Measurements from ENCODE around the gene NAV3. TPM values are rescaled to one million over a fixed set of nuclear protein-coding genes. Genes with fewer than 3 reads are reported as not detected.
A peak's percentile ranks its signal among the peaks of the same experiment; 100 is the strongest.

Gene NAV3
- total RNA-seq, 1 donor from 2014 or later: 8.1 TPM

DNA sequence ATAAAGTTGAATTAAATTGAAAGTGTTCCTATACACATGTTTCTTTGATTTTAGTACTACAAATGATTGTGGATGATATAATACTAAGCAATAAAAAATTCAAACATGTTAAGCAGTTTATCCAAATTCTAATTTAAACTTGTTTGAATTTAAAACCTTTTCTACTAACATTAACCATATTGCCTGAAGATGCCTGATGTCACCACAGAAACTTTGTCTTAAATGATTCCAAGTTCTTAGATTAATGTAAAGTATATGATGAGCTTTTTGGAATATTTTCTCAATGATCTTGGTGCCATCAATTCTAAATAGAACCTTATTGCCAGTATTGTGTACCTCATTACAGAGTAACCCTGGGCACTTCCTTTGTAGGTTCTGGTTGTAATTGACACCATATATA, 259.6 kb downstream of the NAV3 start:
- TF ChIP-seq, protein P1, sequence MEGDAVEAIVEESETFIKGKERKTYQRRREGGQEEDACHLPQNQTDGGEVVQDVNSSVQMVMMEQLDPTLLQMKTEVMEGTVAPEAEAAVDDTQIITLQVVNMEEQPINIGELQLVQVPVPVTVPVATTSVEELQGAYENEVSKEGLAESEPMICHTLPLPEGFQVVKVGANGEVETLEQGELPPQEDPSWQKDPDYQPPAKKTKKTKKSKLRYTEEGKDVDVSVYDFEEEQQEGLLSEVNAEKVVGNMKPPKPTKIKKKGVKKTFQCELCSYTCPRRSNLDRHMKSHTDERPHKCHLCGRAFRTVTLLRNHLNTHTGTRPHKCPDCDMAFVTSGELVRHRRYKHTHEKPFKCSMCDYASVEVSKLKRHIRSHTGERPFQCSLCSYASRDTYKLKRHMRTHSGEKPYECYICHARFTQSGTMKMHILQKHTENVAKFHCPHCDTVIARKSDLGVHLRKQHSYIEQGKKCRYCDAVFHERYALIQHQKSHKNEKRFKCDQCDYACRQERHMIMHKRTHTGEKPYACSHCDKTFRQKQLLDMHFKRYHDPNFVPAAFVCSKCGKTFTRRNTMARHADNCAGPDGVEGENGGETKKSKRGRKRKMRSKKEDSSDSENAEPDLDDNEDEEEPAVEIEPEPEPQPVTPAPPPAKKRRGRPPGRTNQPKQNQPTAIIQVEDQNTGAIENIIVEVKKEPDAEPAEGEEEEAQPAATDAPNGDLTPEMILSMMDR (IDR thresholded peaks at IDR 0.05): no peak
- H3K4me1 Mint-ChIP-seq (ENCODE audit: unreplicated experiment): peaks cover 23% of the 10 kb centered on the region
- no peaks in the 10 kb centered on the region for H3K9me3 Mint-ChIP-seq (ENCODE audit: unreplicated experiment)
- DNase-seq (ENCODE audit: extremely low spot score, unreplicated experiment): no peak
- H3K4me3 Mint-ChIP-seq (ENCODE audit: unreplicated experiment): no peak overlapping the region
- no peaks in the 10 kb centered on the region for H3K27me3 Mint-ChIP-seq (ENCODE audit: unreplicated experiment)
- no peak overlapping the region for H3K27ac Mint-ChIP-seq (ENCODE audit: unreplicated experiment)
- no peaks in the 10 kb centered on the region for H3K36me3 Mint-ChIP-seq (ENCODE audit: unreplicated experiment)

DNA sequence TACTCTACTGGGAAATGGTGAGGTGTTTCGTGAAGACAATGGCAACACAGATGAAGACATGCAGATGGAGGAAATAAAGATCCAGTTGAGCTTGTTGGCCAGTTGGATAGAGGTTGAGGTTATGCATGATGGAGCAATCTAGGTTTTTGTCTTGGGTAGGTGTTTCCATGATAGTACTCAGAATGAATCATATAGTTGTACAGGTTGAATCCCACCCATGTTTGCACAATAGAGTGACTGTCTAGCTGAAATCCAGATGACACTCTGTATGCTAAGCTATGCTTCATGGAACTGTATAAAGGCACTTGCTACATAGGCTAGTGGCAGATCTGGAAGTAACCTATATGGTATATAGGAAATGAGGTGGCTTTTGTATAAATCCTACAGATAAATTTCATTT, 264.9 kb downstream of the NAV3 start:
- Mint-ChIP-seq H3K27ac (ENCODE audit: unreplicated experiment) (no peak overlapping the region), H3K36me3 (ENCODE audit: unreplicated experiment) (no peaks in the 10 kb centered on the region), H3K4me3 (ENCODE audit: unreplicated experiment) (no peak overlapping the region), H3K9me3 (ENCODE audit: unreplicated experiment) (no peaks in the 10 kb centered on the region), H3K27me3 (ENCODE audit: unreplicated experiment) (no peaks in the 10 kb centered on the region), H3K4me1 (ENCODE audit: unreplicated experiment) (peaks cover 3% of the 10 kb centered on the region)
- no peak for DNase-seq (ENCODE audit: extremely low spot score, unreplicated experiment)
- TF ChIP-seq, protein P1 (IDR thresholded peaks at IDR 0.05): no peak

DNA sequence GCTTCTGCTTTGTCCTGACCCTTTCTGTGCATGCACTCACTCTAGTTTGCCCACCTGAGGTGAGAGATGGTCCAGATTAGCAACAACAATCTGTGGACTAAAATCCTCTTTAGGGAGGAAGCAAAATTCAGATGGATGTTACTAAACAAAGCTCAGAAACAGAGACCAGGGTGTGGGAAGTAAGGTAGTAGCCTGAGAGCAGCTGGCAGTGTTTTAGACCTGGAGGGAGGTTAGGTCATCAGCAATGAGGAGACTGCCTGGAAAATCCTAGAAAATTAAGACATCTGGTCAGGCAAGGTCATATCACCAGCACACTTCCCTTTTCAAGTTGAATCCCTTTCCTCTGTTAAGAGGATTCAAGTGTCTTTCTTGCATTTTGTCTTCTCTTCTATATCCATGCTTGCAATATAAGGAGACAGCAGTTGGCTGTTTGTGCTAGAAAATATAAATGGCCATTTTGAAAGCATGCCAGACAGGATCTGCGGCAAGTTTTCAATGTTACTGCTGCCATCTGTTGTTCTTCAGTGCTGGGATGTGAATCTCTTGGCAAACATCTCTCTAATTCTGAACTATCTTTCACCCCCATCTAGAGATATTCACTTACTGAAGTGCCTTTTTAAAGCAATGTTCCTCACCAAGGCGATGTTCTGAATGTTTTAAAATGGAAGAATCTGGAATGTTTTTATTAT, 266.4 kb downstream of the NAV3 start:
- TF ChIP-seq, protein P1 (IDR thresholded peaks at IDR 0.05): peak; percentile 32
- no peaks in the 10 kb centered on the region for H3K9me3 Mint-ChIP-seq (ENCODE audit: unreplicated experiment)
- no peak overlapping the region for H3K4me3 Mint-ChIP-seq (ENCODE audit: unreplicated experiment)
- no peak overlapping the region for H3K27ac Mint-ChIP-seq (ENCODE audit: unreplicated experiment)
- DNase-seq (ENCODE audit: extremely low spot score, unreplicated experiment): no peak
- peaks cover 3% of the 10 kb centered on the region for H3K4me1 Mint-ChIP-seq (ENCODE audit: unreplicated experiment)
- no peaks in the 10 kb centered on the region for H3K36me3 Mint-ChIP-seq (ENCODE audit: unreplicated experiment)
- no peaks in the 10 kb centered on the region for H3K27me3 Mint-ChIP-seq (ENCODE audit: unreplicated experiment)

DNA sequence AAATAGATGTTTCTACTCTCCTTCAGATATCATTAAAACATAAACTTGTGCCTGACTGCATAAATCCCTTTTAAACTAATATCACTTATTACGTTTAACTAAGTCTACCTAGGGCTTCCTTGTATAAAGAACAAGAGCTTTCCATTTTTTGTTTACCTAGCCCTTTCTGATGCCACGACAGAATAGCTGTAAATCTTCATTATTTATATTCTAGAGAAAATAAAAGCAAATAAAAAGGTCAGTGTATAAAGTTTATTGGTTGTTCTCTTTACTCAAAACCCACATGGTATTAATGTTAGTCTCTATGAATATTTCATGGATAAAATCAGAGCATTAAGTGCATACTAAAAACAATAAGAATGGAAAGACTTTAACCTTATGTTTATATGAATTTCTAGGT, 269.1 kb downstream of the NAV3 start:
- DNase-seq (ENCODE audit: extremely low spot score, unreplicated experiment): no peak
- TF ChIP-seq, protein P1 (IDR thresholded peaks at IDR 0.05): no peak
- Mint-ChIP-seq H3K27me3 (ENCODE audit: unreplicated experiment) (no peaks in the 10 kb centered on the region), H3K27ac (ENCODE audit: unreplicated experiment) (no peak overlapping the region), H3K4me1 (ENCODE audit: unreplicated experiment) (peaks cover 3% of the 10 kb centered on the region), H3K36me3 (ENCODE audit: unreplicated experiment) (no peaks in the 10 kb centered on the region), H3K4me3 (ENCODE audit: unreplicated experiment) (no peak overlapping the region), H3K9me3 (ENCODE audit: unreplicated experiment) (no peaks in the 10 kb centered on the region)

DNA sequence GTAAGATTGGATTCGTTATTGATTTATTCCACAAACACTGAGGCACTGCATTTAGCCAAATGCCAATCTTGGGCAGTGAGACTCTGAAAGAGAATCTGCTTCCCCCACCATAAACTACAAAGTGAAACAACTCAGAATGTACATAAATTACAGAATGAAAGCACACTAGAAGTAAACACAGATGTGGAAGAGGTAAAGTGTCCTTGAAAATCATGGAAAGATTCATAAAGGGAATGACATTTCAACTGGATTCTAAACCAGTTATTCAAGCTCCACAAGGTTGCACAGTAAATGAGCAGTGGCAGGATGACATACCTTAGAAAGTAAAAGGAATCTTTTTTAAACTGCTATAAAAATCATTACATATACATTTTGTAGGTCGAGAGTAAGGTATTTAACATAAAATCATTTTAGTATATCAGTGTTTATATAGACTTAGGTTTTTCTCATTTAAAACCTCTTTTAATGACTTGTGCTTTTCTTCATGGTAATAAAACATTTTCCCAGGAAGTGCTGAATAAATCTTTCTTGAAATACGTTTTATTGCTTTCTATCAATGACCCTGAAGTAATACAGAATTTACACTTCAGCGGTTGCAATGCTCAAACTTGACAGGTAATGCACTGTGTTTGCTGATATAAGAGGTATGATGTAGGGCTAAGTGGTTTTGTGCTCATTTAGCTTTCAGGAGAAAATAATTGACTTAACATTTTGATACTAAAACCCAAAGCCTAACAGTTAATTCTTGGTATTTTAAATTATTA, 270.6 kb downstream of the NAV3 start:
- H3K4me3 Mint-ChIP-seq (ENCODE audit: unreplicated experiment): no peak overlapping the region
- H3K27me3 Mint-ChIP-seq (ENCODE audit: unreplicated experiment): no peaks in the 10 kb centered on the region
- TF ChIP-seq, protein P1 (IDR thresholded peaks at IDR 0.05): no peak
- H3K9me3 Mint-ChIP-seq (ENCODE audit: unreplicated experiment): no peaks in the 10 kb centered on the region
- no peak for DNase-seq (ENCODE audit: extremely low spot score, unreplicated experiment)
- H3K4me1 Mint-ChIP-seq (ENCODE audit: unreplicated experiment): peaks cover 3% of the 10 kb centered on the region
- H3K27ac Mint-ChIP-seq (ENCODE audit: unreplicated experiment): no peak overlapping the region
- H3K36me3 Mint-ChIP-seq (ENCODE audit: unreplicated experiment): no peaks in the 10 kb centered on the region
